Breast epithelium (tissue), 4 donors: ENCODE measurements around the gene TMEM80. TPM values are rescaled to one million over a fixed set of nuclear protein-coding genes. Genes with fewer than 3 reads are reported as not detected.
A peak's percentile ranks its signal among the peaks of the same experiment; 100 is the strongest.

Experiments
- DNase-seq, 2 donors: peaks; one replicate each; pipeline ENCODE4 v3.0.0-alpha.2; 2019; ENCODE audit warnings: low spot score in 2 of 2
- H3K27ac ChIP-seq, 2 donors: fragments of 200-600 bp; sonication (generic) in 1 of 2; one replicate each; pipeline ENCODE4 v1.5.1; 2016 to 2019; ENCODE audit warnings: mild to moderate bottlenecking in 1 of 2
- H3K27me3 ChIP-seq, 2 donors: fragments of 200-600 bp; sonication (generic) in 1 of 2; one replicate each; pipeline versions ENCODE4 v1.5.1 to v1.6.0; 2017 to 2019; ENCODE audit warnings: control low read depth in 1 of 2, mild to moderate bottlenecking in 1 of 2
- H3K36me3 ChIP-seq: fragments of 200-600 bp; one replicate; pipeline ENCODE4 v1.5.1; 2019
- H3K4me1 ChIP-seq, 2 donors: fragments of 200-600 bp; sonication (generic); one replicate each; pipeline ENCODE4 v1.5.1; 2016 to 2019; ENCODE audit warnings: control low read depth in 1 of 2
- H3K4me3 ChIP-seq, 3 donors: fragments of 200-600 bp; sonication (generic); 1 replicate in 2 of 3; 2 replicates in 1 of 3; pipeline ENCODE4 v1.5.1; 2016 to 2019; ENCODE audit warnings: mild to moderate bottlenecking in 3 of 3, moderate library complexity in 2 of 3
- H3K9me3 ChIP-seq, 2 donors: fragments of 200-600 bp; sonication (generic) in 1 of 2; one replicate each; pipeline ENCODE4 v1.5.1; 2016 to 2019; ENCODE audit warnings: control low read depth in 1 of 2
- CTCF ChIP-seq, 3 donors: fragments of 450-650 bp; IDR thresholded peaks; one replicate each; pipeline ENCODE4 v1.5.1; 2016 to 2017; ENCODE audit warnings: antibody characterized with exemption in 3 of 3, mild to moderate bottlenecking in 3 of 3, moderate library complexity in 3 of 3
- POLR2A ChIP-seq: fragments of 450-650 bp; IDR thresholded peaks from one replicate; pipeline ENCODE4 v1.6.1; 2016; ENCODE audit warnings: antibody characterized with exemption, mild to moderate bottlenecking, moderate library complexity
- POLR2AphosphoS5 ChIP-seq, 3 donors: sonication (generic); formaldehyde crosslinking; IDR thresholded peaks; one replicate each; pipeline ENCODE4 v1.6.1; 2017; ENCODE audit warnings: antibody characterized with exemption in 3 of 3
- intact Hi-C: fragments of 100-400 bp; cut with DNase I; formaldehyde crosslinking; loops from one replicate; pipeline ENCODE4 v1.15.1; 2023; ENCODE audit warnings: low total_unique reads
- total RNA-seq, 3 donors: library from RNA; depleted of rRNA; stranded (reverse); fragments of >200 nt; gene quantifications; one replicate each; pipeline ENCODE4 v1.1.0, GENCODE V29; 2016

Gene TMEM80
- total RNA-seq, 3 donors from 2014 or later = 25.9 to 51.8 (median 29.1) TPM

DNA sequence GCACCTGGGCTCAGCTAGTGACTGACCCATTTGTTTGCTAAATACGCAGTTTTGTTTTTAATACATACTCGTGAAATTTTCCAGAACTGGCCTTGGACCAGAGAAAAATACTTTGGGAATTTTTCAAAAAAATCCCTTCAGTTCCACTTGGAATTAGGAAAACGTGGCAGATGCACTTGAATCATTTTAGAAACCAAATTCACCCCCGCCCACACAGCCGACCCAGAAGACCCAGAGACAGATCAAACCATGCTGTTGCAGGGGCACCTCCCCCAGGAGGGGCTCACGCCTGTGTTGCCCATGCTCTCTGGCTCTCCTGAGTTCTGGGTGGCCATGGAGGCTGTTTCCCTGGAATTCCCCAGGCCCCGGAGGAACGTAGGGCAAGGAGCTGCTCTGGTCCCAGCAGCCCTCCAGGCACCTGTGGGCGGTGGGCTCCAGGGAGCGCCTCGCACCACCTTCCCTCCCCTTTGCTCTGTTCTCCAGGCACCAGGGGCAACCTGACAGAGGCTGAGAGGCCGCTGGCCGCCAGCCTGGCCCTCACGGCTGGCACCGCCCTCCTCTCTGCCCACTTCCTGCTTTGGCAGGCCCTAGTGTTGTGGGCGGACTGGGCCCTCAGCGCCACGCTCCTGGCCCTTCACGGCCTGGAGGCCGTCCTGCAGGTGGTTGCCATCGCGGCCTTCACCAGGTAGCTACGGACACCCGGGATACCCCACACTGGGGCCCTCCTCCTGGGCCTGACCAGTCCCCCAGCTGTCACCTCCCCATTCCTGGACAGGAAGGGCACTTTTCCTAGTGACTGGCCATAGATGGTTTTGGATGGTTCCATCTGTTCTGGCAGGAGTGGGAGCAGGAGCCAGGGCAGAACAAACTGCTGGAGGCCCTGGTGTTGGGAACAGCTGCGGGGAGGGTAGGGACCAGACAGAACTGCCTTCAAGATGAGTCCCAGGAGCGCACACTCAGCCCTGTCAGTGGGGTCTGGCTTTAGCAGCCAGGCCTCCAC lies 7.1 kb downstream of the TMEM80 start:
- Histone ChIP-seq H3K27me3 (no peaks in the 10 kb centered on the region), H3K4me1 (peaks cover 8 to 26% of the 10 kb centered on the region in 2 donors), H3K36me3 (no peaks in the 10 kb centered on the region), H3K27ac (peak overlapping the region; percentile 84 to 96), H3K4me3 (peak overlapping the region in 1 of 3 donors; percentile 29), H3K9me3 (no peaks in the 10 kb centered on the region)
- intact Hi-C loops = no loop called here
- peak; percentile 70 to 77 for DNase-seq
- TF ChIP-seq POLR2AphosphoS5 (IDR thresholded peaks at IDR 0.05) (no peak), CTCF (IDR thresholded peaks at IDR 0.05) (no peak), POLR2A (no peak)

GRCh38 chr11:703506-703905 lies 7.9 kb downstream of the TMEM80 start:
- no peaks in the 10 kb centered on the region for H3K27me3 ChIP-seq
- no peaks in the 10 kb centered on the region for H3K9me3 ChIP-seq
- peak overlapping the region; percentile 84 to 96 for H3K27ac ChIP-seq
- DNase-seq = no peak
- no peak for TF ChIP-seq POLR2A
- no peak for TF ChIP-seq CTCF (IDR thresholded peaks at IDR 0.05)
- TF ChIP-seq POLR2AphosphoS5 (IDR thresholded peaks at IDR 0.05) = no peak
- H3K36me3 ChIP-seq = no peaks in the 10 kb centered on the region
- no peak overlapping the region for H3K4me3 ChIP-seq
- intact Hi-C loops = no loop called here
- H3K4me1 ChIP-seq = peaks cover 5 to 20% of the 10 kb centered on the region in 2 donors

DNA sequence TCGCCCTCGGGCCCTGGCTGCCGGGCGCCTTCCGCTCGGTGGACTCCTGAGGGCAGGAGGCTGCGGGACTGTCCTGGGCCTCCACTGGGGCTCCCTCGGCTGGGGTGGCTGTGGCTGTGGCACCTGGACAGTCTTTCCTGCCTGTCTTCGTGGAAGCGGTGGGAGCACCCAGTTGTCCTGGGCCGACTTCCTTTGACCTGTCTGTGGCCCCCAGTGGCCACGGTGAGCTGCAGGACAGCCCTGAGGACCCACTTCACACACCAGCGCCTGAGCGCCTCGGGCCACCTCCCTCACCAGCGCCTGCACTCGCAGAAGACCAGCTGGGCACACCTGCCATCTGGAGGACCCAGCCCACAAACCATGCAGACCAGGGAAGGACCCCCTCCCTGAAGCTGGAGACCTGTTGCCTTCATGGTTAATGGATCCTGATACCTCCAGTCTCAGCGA lies 8.6 kb downstream of the TMEM80 start:
- DNase-seq = no peak
- H3K4me3 ChIP-seq = peak overlapping the region in 1 of 3 donors; percentile 95
- TF ChIP-seq CTCF (IDR thresholded peaks at IDR 0.05) (no peak), POLR2AphosphoS5 (IDR thresholded peaks at IDR 0.05) (no peak), POLR2A (no peak)
- H3K27ac ChIP-seq = peak overlapping the region; percentile 93 to 96
- H3K36me3 ChIP-seq = no peaks in the 10 kb centered on the region
- H3K9me3 ChIP-seq = no peaks in the 10 kb centered on the region
- H3K4me1 ChIP-seq = peaks cover 5 to 20% of the 10 kb centered on the region in 2 donors
- intact Hi-C loops = no loop called here
- no peaks in the 10 kb centered on the region for H3K27me3 ChIP-seq

GRCh38 chr11:704781-705645 lies 9.4 kb downstream of the TMEM80 start:
- Histone ChIP-seq H3K36me3 (no peaks in the 10 kb centered on the region), H3K27ac (peak overlapping the region; percentile 93 to 96), H3K9me3 (no peaks in the 10 kb centered on the region), H3K27me3 (no peaks in the 10 kb centered on the region), H3K4me3 (peak overlapping the region; percentile 51 to 95 (median 72)), H3K4me1 (peaks cover 5 to 23% of the 10 kb centered on the region in 2 donors)
- intact Hi-C loops = no loop called here
- DNase-seq = peak; percentile 65 to 90
- TF ChIP-seq POLR2A = no peak
- no peak for TF ChIP-seq CTCF (IDR thresholded peaks at IDR 0.05)
- TF ChIP-seq POLR2AphosphoS5 (IDR thresholded peaks at IDR 0.05) = no peak
